Neural progenitor cell (in vitro differentiated cells): ENCODE results near the gene TAMALIN. TPM values are rescaled to one million over a fixed set of nuclear protein-coding genes. Genes with fewer than 3 reads are reported as not detected.

ENCODE experiments used
- DNase-seq: peaks from one replicate; pipeline ENCODE4 v3.0.0-alpha.2; 2016; ENCODE audit warnings: low spot score
- H2AFZ ChIP-seq: fragments of 200-600 bp; sonication (generic); replicated peaks from 2 replicates; pipeline ENCODE4 v1.6.1; 2016; ENCODE audit warnings: antibody characterized with exemption
- H3F3A ChIP-seq: fragments of 200-600 bp; sonication (generic); 2 replicates; pipeline ENCODE4 v1.6.1; 2016; ENCODE audit warnings: antibody characterized with exemption, low read depth
- H3K27ac ChIP-seq: fragments of 200-600 bp; sonication (generic); 2 replicates; pipeline ENCODE4 v1.5.1; 2016; ENCODE audit warnings: mild to moderate bottlenecking
- H3K27me3 ChIP-seq: fragments of 200-600 bp; sonication (generic); 2 replicates; pipeline ENCODE4 v1.6.1; 2016; ENCODE audit warnings: mild to moderate bottlenecking, moderate library complexity
- H3K36me3 ChIP-seq: fragments of 200-600 bp; sonication (generic); 2 replicates; pipeline ENCODE4 v1.5.1; 2016
- H3K4me1 ChIP-seq: fragments of 200-600 bp; sonication (generic); 2 replicates; pipeline ENCODE4 v1.6.1; 2016; ENCODE audit warnings: mixed run types
- H3K4me2 ChIP-seq: fragments of 200-600 bp; sonication (generic); 2 replicates; pipeline ENCODE4 v1.6.1; 2016
- H3K4me3 ChIP-seq: fragments of 200-600 bp; sonication (generic); 2 replicates; pipeline ENCODE4 v1.5.1; 2016
- H3K79me2 ChIP-seq: fragments of 200-600 bp; sonication (generic); 2 replicates; pipeline ENCODE4 v1.6.1; 2016; ENCODE audit warnings: low read depth
- H3K9ac ChIP-seq: fragments of 200-600 bp; sonication (generic); 2 replicates; pipeline ENCODE4 v1.6.1; 2016
- H3K9me3 ChIP-seq: fragments of 200-600 bp; sonication (generic); 2 replicates; pipeline ENCODE4 v1.5.1; 2016; ENCODE audit warnings: low read depth
- H4K20me1 ChIP-seq: fragments of 200-600 bp; sonication (generic); 2 replicates; pipeline ENCODE4 v1.6.1; 2016; ENCODE audit warnings: low read depth
- H3K27ac Mint-ChIP-seq: 3 replicates; pipeline ENCODE4 v1.8.0; 2021; ENCODE audit warnings: mixed read lengths
- H3K27me3 Mint-ChIP-seq: 2 replicates; pipeline ENCODE4 v1.8.0; 2022; ENCODE audit warnings: low read depth, mild to moderate bottlenecking, inconsistent platforms, moderate library complexity, mixed read lengths; ENCODE audit not compliant: insufficient read depth
- H3K36me3 Mint-ChIP-seq: 3 replicates; pipeline ENCODE4 v1.8.0; 2021; ENCODE audit warnings: mixed read lengths
- H3K4me1 Mint-ChIP-seq: 3 replicates; pipeline ENCODE4 v1.8.0; 2021; ENCODE audit warnings: mixed read lengths
- H3K4me3 Mint-ChIP-seq: 3 replicates; pipeline ENCODE4 v1.8.0; 2021; ENCODE audit warnings: mild to moderate bottlenecking, moderate library complexity, mixed read lengths
- H3K9me3 Mint-ChIP-seq: 3 replicates; pipeline ENCODE4 v1.8.0; 2020; ENCODE audit warnings: mixed read lengths
- EZH2 ChIP-seq: fragments of 200-600 bp; sonication (generic); IDR thresholded peaks from 2 replicates; pipeline ENCODE4 v1.6.1; 2017; ENCODE audit warnings: antibody characterized with exemption, mild to moderate bottlenecking, moderate library complexity
- EZH2phosphoT487 ChIP-seq: fragments of 200-600 bp; sonication (generic); IDR thresholded peaks from 2 replicates; pipeline ENCODE4 v1.6.1; 2017; ENCODE audit warnings: antibody characterized with exemption
- small RNA-seq: library from RNA; depleted of rRNA; stranded (forward); fragments of <200 nt; gene quantifications from one replicate; pipeline ENCODE3, GENCODE V24; 2015
- total RNA-seq: library from RNA; depleted of rRNA; stranded (reverse); fragments of >200 nt; gene quantifications from 2 replicates; pipeline ENCODE4 v1.2.3, GENCODE V29; 2015; ENCODE audit warnings: low replicate concordance
- TF ChIP-seq, protein P1 (sequence below): fragments of 200-600 bp; sonication (generic); IDR thresholded peaks from 2 replicates; pipeline ENCODE4 v1.5.1; 2017; ENCODE audit warnings: antibody characterized with exemption, mild to moderate bottlenecking

Gene TAMALIN
- total RNA-seq, 1 donor from 2014 or later: 1.1 TPM

DNA sequence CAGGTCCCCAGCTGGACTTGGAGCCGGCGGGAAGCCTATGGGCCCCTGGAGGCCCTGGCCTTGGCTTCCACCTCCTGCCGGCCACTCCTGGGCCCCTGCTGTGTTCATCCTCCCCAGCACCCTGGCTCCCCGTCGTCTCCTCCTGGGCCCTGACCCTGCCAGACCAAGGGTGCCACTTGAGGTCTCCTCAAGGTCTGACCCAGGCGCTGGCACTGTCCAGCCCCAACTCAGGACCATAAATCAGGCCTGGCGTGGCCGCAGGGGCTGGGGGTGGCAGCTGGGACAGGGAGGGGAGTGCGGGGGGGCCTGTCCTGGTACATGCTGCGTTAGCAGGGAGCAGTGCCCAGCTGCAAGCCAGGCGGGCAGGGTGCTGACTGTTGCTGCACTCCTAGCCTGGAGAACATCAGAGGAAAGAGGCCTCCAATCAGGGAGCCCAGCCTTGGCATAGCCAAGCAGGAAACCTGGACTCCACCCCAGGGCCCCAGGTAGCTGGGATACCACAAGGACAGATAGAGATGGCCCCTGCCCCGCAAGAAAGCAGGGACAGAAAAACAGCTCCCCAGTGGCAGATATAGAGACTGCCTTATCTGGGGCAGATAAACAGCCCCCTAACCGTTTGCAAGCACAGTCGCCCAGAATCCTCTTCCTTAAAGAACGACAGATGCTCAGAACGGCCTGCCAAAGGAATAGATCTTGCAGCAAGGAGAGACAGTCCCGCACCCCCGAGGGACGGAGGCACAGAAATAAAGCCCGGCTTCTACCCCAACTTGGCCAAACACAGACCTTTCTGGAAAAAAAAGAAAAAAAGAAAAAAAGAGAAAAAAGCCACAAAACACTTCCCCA lies 56.6 kb downstream of the TAMALIN start:
- Histone ChIP-seq H3K36me3 (no peaks in the 10 kb centered on the region), H3F3A (no peaks in the 10 kb centered on the region), H3K79me2 (no peaks in the 10 kb centered on the region), H3K4me3 (no peak overlapping the region), H3K4me2 (no peak overlapping the region), H3K27me3 (peaks cover 18% of the 10 kb centered on the region), H3K4me1 (peaks cover 9% of the 10 kb centered on the region), H2AFZ (no peak overlapping the region), H3K9me3 (no peaks in the 10 kb centered on the region), H4K20me1 (no peaks in the 10 kb centered on the region), H3K27ac (no peak overlapping the region), H3K9ac (no peak overlapping the region)
- H3K36me3 Mint-ChIP-seq: no peaks in the 10 kb centered on the region
- H3K4me3 Mint-ChIP-seq: no peak overlapping the region
- no peak for DNase-seq
- H3K9me3 Mint-ChIP-seq: no peaks in the 10 kb centered on the region
- H3K4me1 Mint-ChIP-seq: peaks cover 7% of the 10 kb centered on the region
- no peak for TF ChIP-seq EZH2
- no peak for TF ChIP-seq EZH2phosphoT487
- TF ChIP-seq, protein P1, sequence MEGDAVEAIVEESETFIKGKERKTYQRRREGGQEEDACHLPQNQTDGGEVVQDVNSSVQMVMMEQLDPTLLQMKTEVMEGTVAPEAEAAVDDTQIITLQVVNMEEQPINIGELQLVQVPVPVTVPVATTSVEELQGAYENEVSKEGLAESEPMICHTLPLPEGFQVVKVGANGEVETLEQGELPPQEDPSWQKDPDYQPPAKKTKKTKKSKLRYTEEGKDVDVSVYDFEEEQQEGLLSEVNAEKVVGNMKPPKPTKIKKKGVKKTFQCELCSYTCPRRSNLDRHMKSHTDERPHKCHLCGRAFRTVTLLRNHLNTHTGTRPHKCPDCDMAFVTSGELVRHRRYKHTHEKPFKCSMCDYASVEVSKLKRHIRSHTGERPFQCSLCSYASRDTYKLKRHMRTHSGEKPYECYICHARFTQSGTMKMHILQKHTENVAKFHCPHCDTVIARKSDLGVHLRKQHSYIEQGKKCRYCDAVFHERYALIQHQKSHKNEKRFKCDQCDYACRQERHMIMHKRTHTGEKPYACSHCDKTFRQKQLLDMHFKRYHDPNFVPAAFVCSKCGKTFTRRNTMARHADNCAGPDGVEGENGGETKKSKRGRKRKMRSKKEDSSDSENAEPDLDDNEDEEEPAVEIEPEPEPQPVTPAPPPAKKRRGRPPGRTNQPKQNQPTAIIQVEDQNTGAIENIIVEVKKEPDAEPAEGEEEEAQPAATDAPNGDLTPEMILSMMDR: no peak
- H3K27me3 Mint-ChIP-seq: peaks cover 3% of the 10 kb centered on the region
- H3K27ac Mint-ChIP-seq: peak overlapping the region; percentile 78

DNA sequence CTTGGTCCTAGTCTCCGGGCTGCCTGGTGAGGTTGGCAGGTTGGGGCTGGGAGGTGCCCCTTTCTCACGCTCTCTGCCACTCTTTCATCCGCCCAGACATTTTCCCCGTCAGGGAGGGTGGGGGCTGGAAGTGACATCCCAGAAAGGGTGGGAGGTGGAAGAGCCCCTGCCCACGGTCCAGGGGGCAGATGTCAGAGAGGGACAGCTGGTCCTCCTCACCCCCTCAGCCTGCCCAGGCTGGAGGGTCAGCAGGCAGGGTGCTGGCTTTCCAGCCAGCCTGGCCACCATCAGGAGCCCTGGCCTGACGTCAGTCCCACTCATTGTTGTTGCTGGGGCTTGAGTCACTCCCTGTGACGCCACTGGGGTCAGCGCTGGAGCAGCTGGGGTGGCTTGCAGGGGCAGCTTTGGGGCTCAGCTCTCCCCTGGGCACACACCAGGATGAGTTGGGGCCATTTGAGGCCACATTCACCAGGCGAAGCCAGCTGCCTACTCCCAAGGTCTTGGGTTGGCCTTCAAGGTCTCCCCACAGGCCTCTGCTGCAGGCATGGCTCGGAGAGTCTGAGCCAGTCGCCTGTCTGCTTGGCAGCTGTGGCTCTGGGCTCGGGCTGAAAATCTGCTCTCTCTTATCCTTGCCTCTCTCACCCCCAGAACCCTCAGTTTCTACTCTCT lies 57.4 kb downstream of the TAMALIN start:
- peaks cover 18% of the 10 kb centered on the region for H3K27me3 ChIP-seq
- DNase-seq: no peak
- no peaks in the 10 kb centered on the region for H3K79me2 ChIP-seq
- no peak overlapping the region for H2AFZ ChIP-seq
- peaks cover 3% of the 10 kb centered on the region for H3F3A ChIP-seq
- Mint-ChIP-seq H3K27ac (no peak overlapping the region), H3K9me3 (no peaks in the 10 kb centered on the region), H3K4me3 (no peak overlapping the region), H3K36me3 (no peaks in the 10 kb centered on the region), H3K27me3 (peaks cover 4% of the 10 kb centered on the region), H3K4me1 (peaks cover 10% of the 10 kb centered on the region)
- H3K4me3 ChIP-seq: no peak overlapping the region
- H3K4me2 ChIP-seq: no peak overlapping the region
- H3K27ac ChIP-seq: no peak overlapping the region
- no peaks in the 10 kb centered on the region for H3K9me3 ChIP-seq
- H4K20me1 ChIP-seq: no peaks in the 10 kb centered on the region
- TF ChIP-seq EZH2phosphoT487: no peak
- no peak for TF ChIP-seq EZH2
- TF ChIP-seq, protein P1: no peak
- H3K4me1 ChIP-seq: peaks cover 9% of the 10 kb centered on the region
- no peaks in the 10 kb centered on the region for H3K36me3 ChIP-seq
- no peak overlapping the region for H3K9ac ChIP-seq

Small RNA genes within 50 kb of the gene (small RNA-seq; reads per million reads assigned to genes)
- gene RNU6-574P: not detected

Other genes starting within 250 kb of the TAMALIN start
- 9.3 and 25.1 TPM in 2 replicates for gene FIGNL2, start 158.2 kb upstream of the TAMALIN start, total RNA-seq
- gene ANKRD33, start 118.8 kb upstream of the TAMALIN start, total RNA-seq: 0.39 and 0.46 TPM in 2 replicates
- gene ACVRL1, start 99.4 kb upstream of the TAMALIN start, total RNA-seq: 0.22 and 2.0 TPM in 2 replicates
- 13.8 and 18.9 TPM in 2 replicates for gene ACVR1B, start 55.2 kb upstream of the TAMALIN start, total RNA-seq
- 8.2 and 13.0 TPM in 2 replicates for gene NR4A1, start 44.5 kb downstream of the TAMALIN start, total RNA-seq
- 19.8 and 33.7 TPM in 2 replicates for gene ATG101, start 63.0 kb downstream of the TAMALIN start, total RNA-seq
- gene SMIM41, start 72.8 kb downstream of the TAMALIN start, total RNA-seq: not detected in 2 replicates
- gene KRT80, start 185.1 kb downstream of the TAMALIN start, total RNA-seq: 0.12 TPM in 1 of 2 replicates, not detected in the other
- gene KRT7, start 226.3 kb downstream of the TAMALIN start, total RNA-seq: 3.2 TPM in 1 of 2 replicates, not detected in the other